OCI-LY7 (cell line): Measurements from ENCODE around the gene DOK7. TPM values are rescaled to one million over a fixed set of nuclear protein-coding genes. Genes with fewer than 3 reads are reported as not detected.

Experiments
- BruUV-seq: library from RNA; stranded (reverse); fragments of 400-500 nt; replicated peaks from 2 replicates; lab custom pipeline; 2021; lab: Mats Ljungman, UMichigan
- CTCF ChIA-PET: fragments of 300-600 bp; sonication (Branson Sonifier 250); formaldehyde crosslinking; loops from one replicate; lab custom pipeline; 2022; ENCODE audit warnings: antibody characterized with exemption; ENCODE audit not compliant: unreplicated experiment; lab: Charles Lee
- POLR2A ChIA-PET: fragments of 300-600 bp; sonication (Branson Sonifier 250); formaldehyde crosslinking; loops from one replicate; lab custom pipeline; 2022; ENCODE audit warnings: antibody characterized with exemption; lab: Charles Lee
- DNase-seq: peaks from one replicate; pipeline ENCODE4 v3.0.0-alpha.2; 2015; ENCODE audit warnings: low spot score
- H2AFZ ChIP-seq: fragments of 200-600 bp; sonication (generic), shearing (Covaris generic); 2 replicates; pipeline ENCODE4 v1.6.1; 2014; ENCODE audit warnings: mild to moderate bottlenecking, antibody characterized with exemption, low read length, moderate library complexity
- H3K27ac ChIP-seq: fragments of 200-600 bp; sonication (generic); 2 replicates; pipeline ENCODE4 v1.5.1; 2014; ENCODE audit warnings: mixed run types, low read depth, mild to moderate bottlenecking, moderate library complexity, low read length, inconsistent platforms; ENCODE audit not compliant: poor library complexity, severe bottlenecking
- H3K36me3 ChIP-seq: fragments of 200-600 bp; sonication (generic); 2 replicates; pipeline ENCODE4 v1.6.1; 2014; ENCODE audit warnings: mild to moderate bottlenecking, antibody characterized with exemption, low read length, moderate library complexity, mixed read lengths; ENCODE audit not compliant: insufficient read depth
- H3K4me1 ChIP-seq: fragments of 200-600 bp; sonication (generic); 2 replicates; pipeline ENCODE4 v1.5.1; 2014; ENCODE audit warnings: mild to moderate bottlenecking, low read length; ENCODE audit not compliant: insufficient read depth, poor library complexity, severe bottlenecking
- H3K4me2 ChIP-seq: fragments of 200-600 bp; sonication (generic); 2 replicates; pipeline ENCODE4 v1.6.1; 2014; ENCODE audit warnings: mild to moderate bottlenecking, low read length
- H3K4me3 ChIP-seq: fragments of 200-600 bp; sonication (generic); 2 replicates; pipeline ENCODE4 v1.5.1; 2014; ENCODE audit warnings: mild to moderate bottlenecking, low read depth, low read length; ENCODE audit not compliant: poor library complexity, severe bottlenecking
- H3K79me2 ChIP-seq: fragments of 200-600 bp; sonication (generic); 2 replicates; pipeline ENCODE4 v1.6.1; 2016; ENCODE audit warnings: low read depth, mild to moderate bottlenecking, low read length, moderate library complexity, mixed read lengths; ENCODE audit not compliant: insufficient read depth
- H3K9me2 ChIP-seq: fragments of 200-600 bp; sonication (generic); 2 replicates; pipeline ENCODE4 v1.6.1; 2016; ENCODE audit warnings: mild to moderate bottlenecking, low read length, mixed read lengths; ENCODE audit not compliant: insufficient read depth
- H3K9me3 ChIP-seq: fragments of 200-600 bp; sonication (generic); 2 replicates; pipeline ENCODE4 v1.6.1; 2014; ENCODE audit warnings: mild to moderate bottlenecking, mixed run types, low read length, mixed read lengths
- H4K20me1 ChIP-seq: fragments of 200-600 bp; sonication (generic); 2 replicates; pipeline ENCODE4 v1.6.1; 2014; ENCODE audit warnings: mild to moderate bottlenecking, antibody characterized with exemption, low read length, moderate library complexity, mixed read lengths; ENCODE audit not compliant: insufficient read depth
- EZH2phosphoT487 ChIP-seq: fragments of 200-600 bp; sonication (generic); IDR thresholded peaks from 2 replicates; pipeline ENCODE4 v1.6.1; 2018; ENCODE audit warnings: low read depth, borderline replicate concordance, mild to moderate bottlenecking, mixed run types, antibody characterized with exemption, low read length, moderate library complexity, mixed read lengths
- intact Hi-C: fragments of 100-400 bp; cut with micrococcal nuclease; formaldehyde crosslinking; loops from one replicate; pipeline ENCODE4 v1.10.0; 2022; ENCODE audit not compliant: unreplicated experiment
- total RNA-seq, 2 experiments: library from RNA; depleted of rRNA in 1 of 2; stranded (reverse); fragments of >200 nt in 1 of 2; shearing (Covaris generic) in 1 of 2; gene quantifications; 2 replicates each; pipeline ENCODE4 v1.2.3, GENCODE V29; 2014 to 2022
- TF ChIP-seq, protein P1 (sequence below): fragments of 200-600 bp; sonication (generic); conservative IDR thresholded peaks from 2 replicates; pipeline ENCODE4 v1.5.1; 2014; ENCODE audit warnings: mild to moderate bottlenecking, antibody characterized with exemption, low read length, moderate library complexity, mixed read lengths

DOK7 gene
- total RNA-seq, 2 experiments from 2014 or later = 1.5 TPM; not detected in 1

DNA sequence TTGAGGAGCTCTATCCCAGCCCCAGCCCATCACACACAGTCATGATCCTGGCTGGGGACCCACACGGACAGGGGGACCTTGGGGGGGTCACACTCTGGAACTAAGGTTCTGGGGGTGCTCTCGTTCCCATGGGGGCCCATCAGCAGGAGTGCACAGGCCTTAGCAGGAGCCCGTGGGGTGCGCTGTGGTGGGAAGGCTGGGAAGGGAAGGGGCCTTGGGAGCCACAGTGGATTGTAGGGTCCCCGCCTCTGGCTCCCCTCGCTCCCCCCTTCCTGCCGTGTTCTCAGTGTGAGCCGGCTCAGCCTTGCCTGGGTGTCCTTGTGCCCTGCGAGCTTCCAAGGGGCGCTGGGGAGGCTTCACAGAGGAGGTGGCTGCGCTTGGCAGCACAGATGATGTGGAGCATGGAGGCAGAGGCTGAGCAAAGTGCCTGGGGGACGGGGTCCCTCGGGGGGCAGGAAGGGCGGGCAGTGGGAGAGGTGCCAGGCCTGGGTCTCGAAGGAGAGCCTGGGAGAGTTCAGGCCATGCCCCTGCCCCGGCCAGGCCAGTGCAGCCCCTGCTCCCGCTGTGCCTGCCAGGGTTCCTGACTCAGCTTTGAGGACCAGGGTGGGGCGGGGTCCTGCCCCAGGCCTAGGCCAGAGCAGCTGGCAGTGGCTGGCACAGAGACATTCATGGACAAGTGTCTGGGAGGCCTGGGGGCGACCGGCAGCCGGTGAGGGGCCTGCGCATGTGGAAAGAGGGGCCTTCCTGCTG is 26.9 kb upstream of the DOK7 start:
- Histone ChIP-seq H3K4me1 (no peaks in the 10 kb centered on the region), H3K79me2 (no peaks in the 10 kb centered on the region), H3K4me2 (no peak overlapping the region), H3K9me2 (no peaks in the 10 kb centered on the region), H3K27ac (no peak overlapping the region), H3K4me3 (no peak overlapping the region), H4K20me1 (no peaks in the 10 kb centered on the region), H2AFZ (no peak overlapping the region), H3K36me3 (no peaks in the 10 kb centered on the region), H3K9me3 (no peaks in the 10 kb centered on the region)
- no peak for DNase-seq
- ChIA-PET POLR2A (no interaction called here), CTCF (no interaction called here)
- intact Hi-C loops = no loop called here
- BruUV-seq = no TSS peak
- no peak for TF ChIP-seq EZH2phosphoT487
- TF ChIP-seq, protein P1, sequence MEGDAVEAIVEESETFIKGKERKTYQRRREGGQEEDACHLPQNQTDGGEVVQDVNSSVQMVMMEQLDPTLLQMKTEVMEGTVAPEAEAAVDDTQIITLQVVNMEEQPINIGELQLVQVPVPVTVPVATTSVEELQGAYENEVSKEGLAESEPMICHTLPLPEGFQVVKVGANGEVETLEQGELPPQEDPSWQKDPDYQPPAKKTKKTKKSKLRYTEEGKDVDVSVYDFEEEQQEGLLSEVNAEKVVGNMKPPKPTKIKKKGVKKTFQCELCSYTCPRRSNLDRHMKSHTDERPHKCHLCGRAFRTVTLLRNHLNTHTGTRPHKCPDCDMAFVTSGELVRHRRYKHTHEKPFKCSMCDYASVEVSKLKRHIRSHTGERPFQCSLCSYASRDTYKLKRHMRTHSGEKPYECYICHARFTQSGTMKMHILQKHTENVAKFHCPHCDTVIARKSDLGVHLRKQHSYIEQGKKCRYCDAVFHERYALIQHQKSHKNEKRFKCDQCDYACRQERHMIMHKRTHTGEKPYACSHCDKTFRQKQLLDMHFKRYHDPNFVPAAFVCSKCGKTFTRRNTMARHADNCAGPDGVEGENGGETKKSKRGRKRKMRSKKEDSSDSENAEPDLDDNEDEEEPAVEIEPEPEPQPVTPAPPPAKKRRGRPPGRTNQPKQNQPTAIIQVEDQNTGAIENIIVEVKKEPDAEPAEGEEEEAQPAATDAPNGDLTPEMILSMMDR = no peak

DNA sequence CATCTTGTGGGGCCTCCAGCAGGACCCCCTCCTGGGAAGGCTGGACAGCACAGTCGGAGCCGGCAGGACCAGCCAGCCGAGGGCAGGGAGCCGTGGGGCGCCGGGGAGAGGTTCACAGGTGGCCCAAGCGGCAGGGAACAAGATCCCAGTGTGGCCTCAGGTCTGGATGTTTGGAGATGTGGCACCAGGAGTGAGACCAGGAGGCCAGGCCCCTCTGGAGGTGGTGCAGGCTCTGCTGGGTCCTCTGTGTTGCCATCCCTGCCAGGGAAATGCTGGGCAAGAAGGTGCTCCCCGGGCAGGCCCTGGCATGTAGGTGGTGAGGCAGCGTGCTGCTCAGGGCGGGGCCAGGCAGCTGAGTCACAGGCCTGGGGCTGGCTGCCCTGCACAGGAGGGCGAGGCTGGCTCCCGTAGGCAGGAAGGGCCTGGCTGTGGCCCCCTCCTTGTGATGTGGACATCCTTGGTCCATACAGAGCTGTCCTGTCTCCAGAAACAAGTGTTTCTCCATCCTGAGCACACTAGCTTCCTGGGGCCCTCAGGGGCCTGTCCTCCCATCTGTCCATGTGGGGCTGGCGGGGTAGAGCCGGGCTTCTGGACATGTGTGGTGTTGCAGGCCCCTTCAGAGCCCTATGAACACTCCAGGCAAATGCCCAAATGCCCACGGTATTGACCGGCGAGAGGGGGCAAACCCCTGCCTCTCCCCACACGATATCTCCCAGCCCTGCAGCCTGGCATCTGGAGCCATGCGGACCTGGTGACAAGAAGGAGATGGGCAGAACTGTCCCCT is 26.1 kb upstream of the DOK7 start:
- H3K4me3 ChIP-seq = no peak overlapping the region
- DNase-seq = no peak
- POLR2A ChIA-PET = no interaction called here
- H3K79me2 ChIP-seq = no peaks in the 10 kb centered on the region
- CTCF ChIA-PET = no interaction called here
- no peaks in the 10 kb centered on the region for H3K36me3 ChIP-seq
- no peaks in the 10 kb centered on the region for H4K20me1 ChIP-seq
- H3K9me3 ChIP-seq = no peaks in the 10 kb centered on the region
- no peak overlapping the region for H2AFZ ChIP-seq
- BruUV-seq = no TSS peak
- no peak overlapping the region for H3K27ac ChIP-seq
- intact Hi-C loops = no loop called here
- no peak for TF ChIP-seq EZH2phosphoT487
- TF ChIP-seq, protein P1 = no peak
- no peaks in the 10 kb centered on the region for H3K9me2 ChIP-seq
- no peak overlapping the region for H3K4me2 ChIP-seq
- H3K4me1 ChIP-seq = no peaks in the 10 kb centered on the region

DNA sequence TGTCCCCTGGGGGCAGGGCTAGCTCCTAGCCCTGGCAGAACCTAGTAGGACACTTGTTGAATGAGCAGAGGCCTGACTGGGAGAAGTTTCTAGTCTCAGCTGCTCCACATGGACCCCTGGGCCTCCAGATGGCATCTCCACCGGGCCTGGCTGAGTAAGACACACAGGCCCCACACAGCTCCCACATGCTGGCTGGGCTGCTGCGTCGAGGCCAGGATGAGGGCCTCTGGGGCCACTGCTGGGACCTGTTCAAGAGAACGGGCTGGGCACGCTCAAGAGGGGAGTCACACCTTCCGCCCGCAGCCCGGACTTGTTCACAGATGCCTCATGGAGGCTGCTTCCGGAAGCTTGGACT is 25.5 kb upstream of the DOK7 start:
- TF ChIP-seq EZH2phosphoT487 = no peak
- TF ChIP-seq, protein P1 = no peak
- Histone ChIP-seq H3K36me3 (no peaks in the 10 kb centered on the region), H3K9me3 (no peaks in the 10 kb centered on the region), H3K4me1 (no peaks in the 10 kb centered on the region), H3K27ac (no peak overlapping the region), H3K9me2 (no peaks in the 10 kb centered on the region), H3K79me2 (no peaks in the 10 kb centered on the region), H3K4me3 (no peak overlapping the region), H4K20me1 (no peaks in the 10 kb centered on the region), H2AFZ (no peak overlapping the region), H3K4me2 (no peak overlapping the region)
- DNase-seq = no peak
- intact Hi-C loops = no loop called here
- BruUV-seq = no TSS peak
- ChIA-PET CTCF (no interaction called here), POLR2A (no interaction called here)
